GM19468 (cell line): Measurements from ENCODE around the gene FHL3.

Experiments
- ATAC-seq: cut with Tn5 transposase; IDR thresholded peaks from one replicate; pipeline ENCODE4 v1.9.1; 2021; ENCODE audit warnings: mild to moderate bottlenecking, moderate library complexity, moderate number of reproducible peaks; ENCODE audit not compliant: unreplicated experiment; ENCODE audit errors: extremely low read depth

Gene FHL3

DNA sequence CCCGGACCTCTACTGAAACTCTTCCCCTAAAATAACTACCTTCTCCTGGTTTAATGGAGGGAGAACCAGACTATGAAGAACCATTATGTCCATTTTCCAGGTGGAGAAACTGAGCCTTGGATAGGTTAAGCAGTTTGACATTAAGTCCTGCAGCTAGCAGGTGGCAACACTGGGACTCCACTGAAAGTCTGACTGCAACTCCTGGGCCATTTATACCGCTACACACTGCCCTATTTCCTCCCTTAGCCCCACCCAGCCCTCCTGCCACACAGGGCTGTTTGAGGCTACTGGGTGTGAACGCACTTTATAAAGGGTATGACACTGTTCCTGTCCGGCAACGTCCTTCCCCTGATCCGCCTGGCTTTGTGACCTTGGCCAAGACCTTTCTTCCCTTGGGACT, 58.0 kb downstream of the FHL3 start:
- ATAC-seq, result no peak
